H1 (cell line): ENCODE results near the gene ESR1. TPM values are rescaled to one million over a fixed set of nuclear protein-coding genes. Genes with fewer than 3 reads are reported as not detected.

ENCODE experiments used
- CTCF ChIA-PET: fragments of 300-600 bp; sonication (Branson Sonifier 250); formaldehyde crosslinking; loops from one replicate; lab custom pipeline; 2021; ENCODE audit not compliant: partially characterized antibody; lab: Charles Lee
- POLR2A ChIA-PET: fragments of 300-600 bp; sonication (Branson Sonifier 250); formaldehyde crosslinking; loops from one replicate; lab custom pipeline; 2021; ENCODE audit warnings: inconsistent platforms; ENCODE audit not compliant: partially characterized antibody; lab: Charles Lee
- DNase-seq, 2 experiments: peaks; one replicate each; pipeline versions ENCODE4 v3.0.0 to v3.0.0-alpha.2; 2010 to 2022; ENCODE audit warnings: low spot score in 2 of 2, low read depth in 1 of 2, mixed read lengths in 1 of 2
- FAIRE-seq: peaks from 2 replicates; lab custom pipeline; 2011; peaks lifted over from hg19 to GRCh38; lab: Jason Lieb, UNC
- H2AFZ ChIP-seq: 2 replicates; pipeline ENCODE4 v1.8.1; 2012; ENCODE audit warnings: low read length, inconsistent platforms
- H2AK5ac ChIP-seq: 2 replicates; pipeline ENCODE4 v1.6.1; 2013; ENCODE audit warnings: low read depth, low read length
- H2BK120ac ChIP-seq: replicated peaks from 2 replicates; pipeline ENCODE3; 2013; ENCODE audit warnings: low read depth, low read length, inconsistent platforms
- H2BK12ac ChIP-seq: 2 replicates; pipeline ENCODE4 v1.6.1; 2013; ENCODE audit warnings: low read depth, low read length
- H2BK15ac ChIP-seq: 2 replicates; pipeline ENCODE4 v1.6.1; 2013; ENCODE audit warnings: low read length
- H2BK20ac ChIP-seq: 2 replicates; pipeline ENCODE4 v1.6.1; 2013; ENCODE audit warnings: low read length
- H2BK5ac ChIP-seq: 2 replicates; pipeline ENCODE4 v1.6.1; 2013; ENCODE audit warnings: low read depth, low read length
- H3K14ac ChIP-seq: 2 replicates; pipeline ENCODE4 v1.6.1; 2013; ENCODE audit warnings: inconsistent platforms; ENCODE audit not compliant: insufficient read length
- H3K18ac ChIP-seq: 2 replicates; pipeline ENCODE4 v1.6.1; 2013; ENCODE audit warnings: low read length; ENCODE audit errors: extremely low read depth
- H3K23ac ChIP-seq: 2 replicates; pipeline ENCODE4 v1.6.1; 2013; ENCODE audit warnings: inconsistent platforms; ENCODE audit not compliant: insufficient read length
- H3K23me2 ChIP-seq: 2 replicates; pipeline ENCODE4 v1.6.1; 2013; ENCODE audit warnings: low read depth, low read length
- H3K27ac ChIP-seq: 2 replicates; pipeline ENCODE4 v1.6.1; 2011; ENCODE audit warnings: low read depth, low read length, inconsistent platforms
- H3K27me3 ChIP-seq, 4 experiments: replicated peaks in 1 of 4; 1 replicate in 1 of 4; 2 replicates in 3 of 4; pipeline versions ENCODE4 v1.6.1 to v1.8.1; 2011 to 2013; ENCODE audit warnings: low read length in 3 of 4, mild to moderate bottlenecking in 3 of 4, inconsistent platforms in 2 of 4, mixed read lengths in 2 of 4, moderate library complexity in 1 of 4; ENCODE audit not compliant: control insufficient read depth in 3 of 4, insufficient read depth in 3 of 4; ENCODE audit errors: extremely low read depth in 1 of 4
- H3K36me3 ChIP-seq, 4 experiments: 2 replicates each; pipeline versions ENCODE4 v1.6.1 to v1.8.1; 2011 to 2013; ENCODE audit warnings: mild to moderate bottlenecking in 4 of 4, low read length in 3 of 4, moderate library complexity in 2 of 4, control low read depth in 1 of 4, inconsistent platforms in 1 of 4; ENCODE audit not compliant: insufficient read depth in 4 of 4, control insufficient read depth in 2 of 4
- H3K4ac ChIP-seq: replicated peaks from 2 replicates; pipeline ENCODE3; 2013; ENCODE audit warnings: low read length, low read depth, mixed read lengths, inconsistent platforms; ENCODE audit not compliant: insufficient read length
- H3K4me1 ChIP-seq, 4 experiments: replicated peaks in 1 of 4; 1 replicate in 1 of 4; 2 replicates in 3 of 4; pipeline versions ENCODE4 v1.6.1 to v1.8.1; 2011 to 2013; ENCODE audit warnings: low read length in 3 of 4, inconsistent platforms in 2 of 4, mixed read lengths in 1 of 4; ENCODE audit not compliant: insufficient read depth in 4 of 4, control insufficient read depth in 3 of 4
- H3K4me2 ChIP-seq, 2 experiments: 2 replicates each; pipeline versions ENCODE4 v1.6.1 to v1.8.1; 2011 to 2013; ENCODE audit warnings: low read depth in 2 of 2, low read length in 2 of 2, control low read depth in 1 of 2, inconsistent platforms in 1 of 2, mild to moderate bottlenecking in 1 of 2; ENCODE audit not compliant: insufficient read depth in 1 of 2
- H3K4me3 ChIP-seq, 4 experiments: fragments of 200-600, 300-600 bp in 1 of 4; sonication (generic), shearing (Covaris generic), sonication (Bioruptor Twin) in 1 of 4; 2 replicates each; pipeline versions ENCODE4 v1.5.1 to v1.8.1; 2011 to 2016; ENCODE audit warnings: low read length in 4 of 4, low read depth in 3 of 4, control low read depth in 2 of 4, inconsistent platforms in 2 of 4, mild to moderate bottlenecking in 2 of 4, mixed read lengths in 1 of 4, moderate library complexity in 1 of 4; ENCODE audit not compliant: insufficient read depth in 2 of 4; ENCODE audit errors: extremely low read depth in 1 of 4
- H3K56ac ChIP-seq: replicated peaks from 2 replicates; pipeline ENCODE3; 2013; ENCODE audit warnings: low read depth, mild to moderate bottlenecking, mixed read lengths, low read length, inconsistent platforms; ENCODE audit not compliant: insufficient read length
- H3K79me1 ChIP-seq: 2 replicates; pipeline ENCODE4 v1.6.1; 2013; ENCODE audit warnings: low read depth, low read length, control low read depth
- H3K79me2 ChIP-seq, 2 experiments: 2 replicates each; pipeline versions ENCODE4 v1.6.1 to v1.8.1; 2012 to 2013; ENCODE audit warnings: low read length in 2 of 2, mild to moderate bottlenecking in 2 of 2, inconsistent platforms in 1 of 2; ENCODE audit not compliant: insufficient read depth in 2 of 2, control insufficient read depth in 1 of 2
- H3K9ac ChIP-seq, 4 experiments: replicated peaks in 1 of 4; 1 replicate in 1 of 4; 2 replicates in 3 of 4; pipeline versions ENCODE4 v1.6.1 to v1.8.1; 2011 to 2013; ENCODE audit warnings: low read depth in 3 of 4, low read length in 3 of 4, control low read depth in 2 of 4, mild to moderate bottlenecking in 2 of 4, moderate library complexity in 2 of 4, inconsistent platforms in 1 of 4; ENCODE audit errors: extremely low read depth in 1 of 4
- H3K9me3 ChIP-seq, 2 experiments: 2 replicates each; pipeline versions ENCODE4 v1.6.1 to v1.8.1; 2012 to 2013; ENCODE audit warnings: mild to moderate bottlenecking in 2 of 2, moderate library complexity in 2 of 2, control low read depth in 1 of 2, inconsistent platforms in 1 of 2, low read depth in 1 of 2, low read length in 1 of 2, mixed read lengths in 1 of 2; ENCODE audit not compliant: insufficient read depth in 2 of 2
- H4K20me1 ChIP-seq, 2 experiments: replicated peaks in 1 of 2; 2 replicates each; pipeline versions ENCODE3 to v1.8.1; 2011 to 2013; ENCODE audit warnings: inconsistent platforms in 2 of 2, low read length in 2 of 2, mild to moderate bottlenecking in 1 of 2; ENCODE audit not compliant: insufficient read depth in 2 of 2, control insufficient read depth in 1 of 2
- H4K5ac ChIP-seq: 2 replicates; pipeline ENCODE4 v1.6.1; 2013; ENCODE audit warnings: low read length, low read depth, mixed read lengths, inconsistent platforms; ENCODE audit not compliant: insufficient read length
- H4K8ac ChIP-seq: 2 replicates; pipeline ENCODE4 v1.8.0; 2013; ENCODE audit warnings: mild to moderate bottlenecking, moderate library complexity, low read length, inconsistent platforms; ENCODE audit not compliant: insufficient read depth; ENCODE audit errors: extremely low read depth
- H4K91ac ChIP-seq: replicated peaks from 2 replicates; pipeline ENCODE3; 2013; ENCODE audit warnings: low read length, mixed read lengths, inconsistent platforms; ENCODE audit not compliant: insufficient read length
- RAD21 ChIP-seq, 2 experiments: IDR thresholded peaks in 1 of 2; conservative IDR thresholded peaks in 1 of 2; 2 replicates each; pipeline ENCODE4 v1.6.1; 2011; ENCODE audit warnings: low read depth in 2 of 2, low read length in 2 of 2, improper control_type of control experiment in 1 of 2, inconsistent platforms in 1 of 2, mild to moderate bottlenecking in 1 of 2, moderate library complexity in 1 of 2
- TCF12 ChIP-seq: IDR thresholded peaks from 2 replicates; pipeline ENCODE4 v1.6.1; 2011; ENCODE audit warnings: low read depth, mild to moderate bottlenecking, low read length
- WGBS, 2 experiments: shearing (Covaris generic) in 1 of 2; methylation state at CpG; one replicate each; pipeline versions ENCODE4 v1.1.6 to v1.1.7; 2013 to 2015; ENCODE audit warnings: low lambda C conversion rate in 2 of 2, mixed read lengths in 2 of 2, inconsistent platforms in 1 of 2, low coverage in 1 of 2, missing lambda C conversion rate in 1 of 2; ENCODE audit not compliant: insufficient replicate concordance in 2 of 2, insufficient coverage in 1 of 2, insufficient read length in 1 of 2; ENCODE audit errors: extremely low coverage in 1 of 2, missing lambda C conversion rate in 1 of 2; 5-methylcytosine and 5-hydroxymethylcytosine counted together
- polyA plus RNA-seq, 7 experiments: library from polyadenylated mRNA; depleted of rRNA in 3 of 7; stranded (reverse) in 5 of 7; unstranded in 2 of 7; fragments of >200 nt in 5 of 7; fragments of 200-250 nt in 2 of 7; gene quantifications; 1 replicate in 5 of 7; 2 replicates in 1 of 7; 4 replicates in 1 of 7; pipeline versions ENCODE4 v1.2.1 to v1.2.3, GENCODE V29; 2011 to 2013; ENCODE audit warnings: missing spikeins in 2 of 7, mixed read lengths in 2 of 7
- total RNA-seq: library from RNA; stranded (reverse); fragmentation: NEBNext Ultra II Directional; extraction: Animal tissue kit (Norgen Biotek cat#: 25700); gene quantifications from 2 replicates; pipeline ENCODE4 v1.2.1, GENCODE V29; 2021

Gene ESR1
- total and polyA plus RNA-seq, 2 of the 8 experiments (the other 6 are each of a cell fraction or from before 2014, with no cell fraction given) = 0.03 to 0.17 TPM

GRCh38 chr6:151905072-151905471, 97.6 kb downstream of the ESR1 start:
- DNase-seq = no peak
- no peak overlapping the region for H3K27ac ChIP-seq
- no peaks in the 10 kb centered on the region for H4K20me1 ChIP-seq
- no peak overlapping the region for H2BK120ac ChIP-seq
- POLR2A ChIA-PET = no interaction called here
- H3K4me2 ChIP-seq = no peak overlapping the region
- 96% methylated on average over 3 of the region's 3 CpGs; no CpG with 5 or more reads in 1 of the 2 experiments for WGBS, 2 experiments
- no peak overlapping the region for H3K56ac ChIP-seq
- H3K14ac ChIP-seq = no peak overlapping the region
- H2BK12ac ChIP-seq = no peak overlapping the region
- no peaks in the 10 kb centered on the region for H3K79me1 ChIP-seq
- no peaks in the 10 kb centered on the region for H3K23me2 ChIP-seq
- 0 out of 7 replicates have a peak, but pooled peaks cover 0 to 1% (median 0%) of the 10 kb centered on the region in 4 experiments for H3K4me1 ChIP-seq
- H3K4me3 ChIP-seq = no peak overlapping the region
- H3K9me3 ChIP-seq = no peaks in the 10 kb centered on the region
- H3K18ac ChIP-seq = no peak overlapping the region
- no peak for FAIRE-seq
- H4K5ac ChIP-seq = no peak overlapping the region
- H3K9ac ChIP-seq = no peak overlapping the region
- H2AK5ac ChIP-seq = no peak overlapping the region
- no peak overlapping the region for H2BK5ac ChIP-seq
- H2BK20ac ChIP-seq = no peak overlapping the region
- H3K23ac ChIP-seq = no peak overlapping the region
- H2AFZ ChIP-seq = no peak overlapping the region
- no peak overlapping the region for H3K4ac ChIP-seq
- CTCF ChIA-PET = no interaction called here
- H4K91ac ChIP-seq = no peak overlapping the region
- no peaks in the 10 kb centered on the region for H3K36me3 ChIP-seq
- H3K79me2 ChIP-seq = no peaks in the 10 kb centered on the region
- no peak overlapping the region for H2BK15ac ChIP-seq
- H3K27me3 ChIP-seq = no peaks in the 10 kb centered on the region
- H4K8ac ChIP-seq = no peak overlapping the region
- TF ChIP-seq RAD21 (IDR thresholded peaks at IDR 0.05 in 1 of 2, conservative IDR thresholded peaks at IDR 0.05 in 1 of 2; ENCODE audit: low read depth in 2 of 2, low read length in 2 of 2) (no peak), TCF12 (no peak)
